Activated T-helper 2 cell treated with anti-CD3 and anti-CD28 coated beads, Interferon-gamma antibody, Interleukin-2, Interleukin-4, amounts not matched to agents 10 μg/mL and 5 μg/mL and 100 μg/mL, durations not matched to agents 14 hours and 24 hours and 36 hours (primary cell): ENCODE measurements around the gene MUC15. TPM values are rescaled to one million over a fixed set of nuclear protein-coding genes. Genes with fewer than 3 reads are reported as not detected.
"Not testable (repeated sequence)": the region's sequence is repeated elsewhere in the genome, so short reads cannot be mapped to it uniquely, and the experiment has no call there.

Source experiments
- DNase-seq: peaks from one replicate; pipeline ENCODE4 v3.0.0; 2021; ENCODE audit warnings: low spot score
- H3K27ac Mint-ChIP-seq: one replicate; pipeline ENCODE4 v1.8.0; 2021; ENCODE audit warnings: mixed read lengths
- H3K27me3 Mint-ChIP-seq: one replicate; pipeline ENCODE4 v1.8.0; 2021; ENCODE audit warnings: low read depth, mixed read lengths
- H3K36me3 Mint-ChIP-seq: one replicate; pipeline ENCODE4 v1.8.0; 2021; ENCODE audit warnings: low read depth, mixed read lengths
- H3K4me1 Mint-ChIP-seq: one replicate; pipeline ENCODE4 v1.8.0; 2021; ENCODE audit warnings: low read depth, mixed read lengths
- H3K4me3 Mint-ChIP-seq: one replicate; pipeline ENCODE4 v1.8.0; 2021; ENCODE audit warnings: low read depth, mild to moderate bottlenecking, moderate library complexity, mixed read lengths
- H3K9me3 Mint-ChIP-seq: one replicate; pipeline ENCODE4 v1.8.0; 2021; ENCODE audit warnings: mixed read lengths
- intact Hi-C: fragments of 100-400 bp; cut with micrococcal nuclease; formaldehyde crosslinking; loops from one replicate; pipeline ENCODE4 v1.15.1; 2023
- total RNA-seq: library from RNA; stranded (reverse); gene quantifications from 2 replicates; pipeline ENCODE4 v1.2.3, GENCODE V29; 2022

MUC15 gene
- total RNA-seq, 1 donor from 2014 or later, result not detected

DNA sequence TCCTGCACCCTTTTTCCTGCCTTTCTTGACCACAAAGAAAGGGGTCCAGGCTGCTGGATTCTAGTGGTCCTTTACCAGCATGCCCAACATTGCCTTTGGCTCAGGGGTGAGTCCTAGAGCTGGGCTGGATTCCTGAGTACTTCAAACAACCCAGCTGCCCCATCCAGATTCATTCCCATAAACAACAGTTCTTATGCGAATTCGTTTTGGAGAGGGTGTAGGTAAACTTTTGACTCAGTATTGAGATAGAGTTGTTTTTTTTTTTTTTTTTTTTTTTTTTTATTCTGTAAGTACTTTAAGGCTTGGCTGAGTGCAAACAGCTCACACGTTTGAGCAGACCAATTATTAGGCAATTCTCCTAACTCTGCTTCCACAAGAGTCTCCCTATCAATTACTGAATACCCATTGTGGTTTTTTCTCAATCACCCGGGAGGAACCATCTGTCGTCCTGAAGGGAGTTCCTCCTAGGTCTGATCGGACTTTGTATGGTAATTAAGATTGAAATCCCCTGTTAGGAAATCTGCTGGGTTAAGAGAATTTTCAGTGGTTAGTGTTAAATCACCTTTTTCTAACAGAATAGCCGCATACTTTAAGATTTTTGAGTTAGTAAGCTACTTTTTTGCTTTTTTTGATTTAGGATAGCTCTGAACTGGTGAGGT is 23.3 kb upstream of the MUC15 start:
- H3K4me3 Mint-ChIP-seq, intact Hi-C loops, DNase-seq, H3K27me3 Mint-ChIP-seq, H3K4me1 Mint-ChIP-seq, H3K36me3 Mint-ChIP-seq, H3K27ac Mint-ChIP-seq: not testable (repeated sequence)
- peaks cover 23% of the 10 kb centered on the region for H3K9me3 Mint-ChIP-seq

DNA sequence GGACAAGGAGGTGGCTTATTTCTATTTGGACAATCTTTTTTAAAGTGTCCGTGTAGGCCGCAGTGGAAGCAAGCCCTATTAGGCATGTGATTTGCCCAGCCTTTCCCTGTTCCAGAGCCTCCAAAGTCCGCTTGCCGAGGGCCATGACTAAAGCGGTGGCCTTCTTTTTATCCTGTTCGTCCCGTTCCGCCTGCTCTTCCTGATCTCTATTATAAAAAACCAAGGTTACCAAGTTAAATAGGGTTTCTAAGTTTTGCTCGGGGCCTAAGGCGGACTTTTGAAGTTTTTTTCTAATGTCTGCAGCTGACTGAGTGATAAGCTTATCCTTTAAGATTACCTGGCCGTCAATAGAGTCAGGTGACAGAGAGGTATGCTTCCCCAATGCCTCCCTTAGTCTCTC is 21.6 kb upstream of the MUC15 start:
- DNase-seq, result no peak
- H3K27ac Mint-ChIP-seq, result no peak overlapping the region
- no peaks in the 10 kb centered on the region for H3K36me3 Mint-ChIP-seq
- H3K4me1 Mint-ChIP-seq, result no peaks in the 10 kb centered on the region
- H3K27me3 Mint-ChIP-seq, result no peaks in the 10 kb centered on the region
- intact Hi-C loops, result no loop called here
- no peak overlapping the region for H3K4me3 Mint-ChIP-seq
- H3K9me3 Mint-ChIP-seq, result peaks cover 30% of the 10 kb centered on the region

DNA sequence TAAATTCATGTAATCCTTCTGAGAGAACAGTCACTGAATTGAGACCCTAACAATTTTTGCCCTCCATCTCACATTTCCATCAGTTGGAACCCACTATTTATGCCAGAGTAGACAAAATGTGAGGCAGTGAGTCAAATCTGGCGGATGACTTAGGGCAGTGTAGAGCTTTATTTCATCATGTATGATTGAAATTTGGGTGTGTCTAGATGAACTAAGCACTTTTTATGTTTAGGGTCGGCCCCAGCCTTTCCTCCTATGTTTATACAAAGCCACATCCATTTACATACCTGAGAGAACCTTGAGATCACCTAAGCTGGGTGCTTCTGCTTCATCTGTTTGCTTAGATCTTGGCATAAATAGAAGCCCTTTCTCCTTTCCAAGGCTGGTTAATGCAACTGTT is 15.0 kb upstream of the MUC15 start:
- H3K27ac Mint-ChIP-seq, result no peak overlapping the region
- H3K27me3 Mint-ChIP-seq, result no peaks in the 10 kb centered on the region
- H3K4me3 Mint-ChIP-seq, result no peak overlapping the region
- H3K9me3 Mint-ChIP-seq, result peaks cover 26% of the 10 kb centered on the region
- intact Hi-C loops, result no loop called here
- no peaks in the 10 kb centered on the region for H3K4me1 Mint-ChIP-seq
- H3K36me3 Mint-ChIP-seq, result no peaks in the 10 kb centered on the region
- DNase-seq, result no peak

DNA sequence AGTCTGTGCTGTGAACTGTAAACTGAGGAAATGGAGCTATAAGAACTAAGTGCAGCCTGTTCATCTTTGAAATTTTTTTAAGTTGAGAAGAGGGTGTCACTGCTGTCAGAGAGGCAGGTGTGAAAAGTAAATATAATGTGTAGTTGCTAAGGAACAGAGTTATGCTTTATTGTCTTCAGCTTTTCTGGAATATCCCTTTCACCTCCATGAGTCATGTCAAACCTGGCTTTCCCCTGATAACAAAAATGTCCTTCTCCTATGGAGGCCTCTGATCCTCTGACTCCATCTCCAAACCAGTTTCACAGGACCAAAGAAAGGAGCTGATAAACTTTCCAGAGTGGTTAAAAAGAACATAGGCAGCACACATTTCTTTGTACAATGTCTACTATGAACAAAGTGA is 12.8 kb upstream of the MUC15 start:
- no peak overlapping the region for H3K4me3 Mint-ChIP-seq
- no peaks in the 10 kb centered on the region for H3K27me3 Mint-ChIP-seq
- no peaks in the 10 kb centered on the region for H3K4me1 Mint-ChIP-seq
- H3K9me3 Mint-ChIP-seq, result peaks cover 14% of the 10 kb centered on the region
- no peak overlapping the region for H3K27ac Mint-ChIP-seq
- no peak for DNase-seq
- intact Hi-C loops, result no loop called here
- H3K36me3 Mint-ChIP-seq, result no peaks in the 10 kb centered on the region

DNA sequence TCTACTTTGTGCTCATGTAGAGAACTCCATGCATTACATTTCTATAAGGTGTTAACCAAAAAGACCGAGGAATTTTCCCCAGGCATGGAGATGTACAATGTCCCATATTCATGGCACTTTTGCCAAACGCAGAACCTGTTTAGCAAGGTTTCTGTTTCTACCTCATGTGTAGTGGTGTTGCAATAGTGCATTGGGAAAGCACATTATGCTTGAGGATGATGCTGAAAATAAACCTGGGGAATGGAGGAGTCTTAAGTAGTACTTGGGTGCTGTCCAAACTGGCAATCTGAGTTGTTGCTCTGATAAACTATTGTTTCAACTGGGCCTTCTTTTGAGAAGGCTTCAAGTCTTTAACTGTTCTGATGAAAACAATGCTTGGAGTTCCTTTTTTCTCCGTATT is 11.5 kb upstream of the MUC15 start:
- no peaks in the 10 kb centered on the region for H3K4me1 Mint-ChIP-seq
- no peaks in the 10 kb centered on the region for H3K36me3 Mint-ChIP-seq

DNA sequence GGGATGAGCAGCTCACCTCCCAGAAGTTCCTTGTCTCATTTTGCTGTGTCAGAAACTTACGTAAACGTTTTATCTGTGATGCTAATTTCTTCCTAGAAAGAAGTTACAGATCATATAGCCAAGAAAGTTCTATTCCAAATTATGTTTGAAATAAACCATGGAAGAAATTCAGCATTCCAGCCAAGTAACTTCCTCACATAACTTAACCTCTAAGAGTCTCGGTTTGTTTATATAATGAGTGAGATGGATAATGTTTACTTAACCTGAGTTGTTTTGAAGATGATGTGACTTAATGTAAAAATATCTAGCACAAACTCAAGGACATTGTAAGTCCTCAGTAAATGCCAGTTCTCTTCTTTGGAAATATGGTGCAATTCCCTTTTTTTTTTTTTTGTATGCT is 8.9 kb upstream of the MUC15 start:
- Mint-ChIP-seq H3K4me3 (no peak overlapping the region), H3K27me3 (no peaks in the 10 kb centered on the region), H3K27ac (no peak overlapping the region), H3K9me3 (peaks cover 4% of the 10 kb centered on the region), H3K4me1 (no peaks in the 10 kb centered on the region), H3K36me3 (no peaks in the 10 kb centered on the region)
- intact Hi-C loops, result no loop called here
- DNase-seq, result no peak

More for the DNA sequence above, 11.5 kb upstream of the MUC15 start:
- intact Hi-C loops, result no loop called here
- DNase-seq, result no peak
- Mint-ChIP-seq H3K27me3 (no peaks in the 10 kb centered on the region), H3K27ac (no peak overlapping the region), H3K9me3 (peaks cover 8% of the 10 kb centered on the region), H3K4me3 (no peak overlapping the region)

DNA sequence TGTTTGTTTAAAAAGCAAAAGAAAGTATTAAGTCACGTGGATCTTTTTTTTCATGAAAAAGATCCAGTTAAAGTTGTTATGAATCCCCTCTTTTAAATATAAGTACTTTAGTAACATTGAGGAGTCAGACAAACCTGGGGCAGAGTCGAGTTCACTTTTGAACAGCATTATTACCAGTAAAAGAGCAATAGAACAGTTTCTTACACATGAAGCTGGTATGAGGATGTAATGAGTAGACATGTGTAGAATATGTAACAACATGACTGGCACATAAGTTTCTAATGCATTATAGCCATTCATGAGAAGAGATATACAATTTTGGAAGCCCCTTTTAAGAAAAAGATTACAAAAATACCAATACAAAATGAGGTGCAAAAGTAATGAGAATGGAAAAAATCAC is 7.6 kb upstream of the MUC15 start:
- no peaks in the 10 kb centered on the region for H3K36me3 Mint-ChIP-seq
- intact Hi-C loops, result no loop called here

DNA sequence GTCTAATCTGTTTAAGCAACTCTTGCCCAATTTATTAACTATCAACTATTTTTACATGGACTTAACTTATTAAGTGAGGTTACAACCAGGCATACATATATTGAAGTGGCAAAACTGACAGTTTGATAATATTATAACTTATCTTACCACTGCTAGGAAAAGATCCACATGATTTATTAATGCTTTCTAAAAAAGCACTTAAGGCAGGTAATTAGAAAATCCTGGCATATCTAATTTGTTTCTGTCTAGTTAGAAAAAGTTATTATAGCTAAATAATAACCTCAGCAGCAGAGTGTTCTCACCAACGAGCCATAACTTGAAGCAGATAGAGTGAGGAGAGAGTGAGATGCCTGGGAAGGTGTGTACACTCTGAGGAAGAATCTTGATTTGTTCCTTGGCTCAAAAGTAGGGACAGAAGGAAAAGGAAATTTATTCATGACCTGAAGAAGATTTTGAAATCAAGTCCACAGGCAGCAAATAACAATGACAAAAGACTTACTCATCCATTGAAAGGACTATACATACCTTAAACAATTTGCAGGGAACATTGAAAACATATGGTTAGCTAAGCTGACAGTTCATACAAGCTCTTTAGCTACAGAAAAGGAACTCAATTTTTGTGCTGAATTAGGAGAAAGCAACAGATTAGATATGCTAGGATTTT is 7.1 kb upstream of the MUC15 start:
- no peaks in the 10 kb centered on the region for H3K27me3 Mint-ChIP-seq
- no peak for DNase-seq
- no peaks in the 10 kb centered on the region for H3K4me1 Mint-ChIP-seq
- no peak overlapping the region for H3K4me3 Mint-ChIP-seq
- H3K36me3 Mint-ChIP-seq, result no peaks in the 10 kb centered on the region
- peaks cover 4% of the 10 kb centered on the region for H3K9me3 Mint-ChIP-seq
- H3K27ac Mint-ChIP-seq, result no peak overlapping the region
- intact Hi-C loops, result no loop called here

More for the DNA sequence above, 7.6 kb upstream of the MUC15 start:
- Mint-ChIP-seq H3K4me1 (no peaks in the 10 kb centered on the region), H3K27me3 (no peaks in the 10 kb centered on the region), H3K4me3 (no peak overlapping the region), H3K27ac (no peak overlapping the region), H3K9me3 (peaks cover 4% of the 10 kb centered on the region)
- no peak for DNase-seq

DNA sequence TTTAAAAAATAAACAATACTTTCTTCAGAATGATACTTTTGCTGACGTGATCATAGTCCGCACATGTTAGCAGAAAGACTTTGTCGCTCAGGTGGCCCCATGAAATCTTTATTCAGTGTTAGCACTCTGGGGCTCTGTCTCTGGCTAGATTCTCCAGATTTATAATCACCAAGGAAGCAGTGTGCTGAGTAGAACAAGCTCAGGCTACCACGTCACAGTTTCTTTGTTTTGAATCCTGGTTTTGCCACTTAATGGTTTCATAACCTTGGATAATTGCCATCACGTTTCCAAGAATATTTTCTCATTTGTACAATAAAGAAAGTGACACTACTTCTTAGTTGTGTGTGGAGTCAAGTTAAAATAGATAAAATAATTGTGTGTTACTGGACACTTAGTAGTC is 3.9 kb upstream of the MUC15 start:
- H3K27me3 Mint-ChIP-seq, result no peaks in the 10 kb centered on the region
- H3K9me3 Mint-ChIP-seq, result peaks cover 4% of the 10 kb centered on the region
- no peaks in the 10 kb centered on the region for H3K4me1 Mint-ChIP-seq
- H3K27ac Mint-ChIP-seq, result no peak overlapping the region
- no peak overlapping the region for H3K4me3 Mint-ChIP-seq
- no peaks in the 10 kb centered on the region for H3K36me3 Mint-ChIP-seq
- DNase-seq, result no peak
- intact Hi-C loops, result no loop called here

DNA sequence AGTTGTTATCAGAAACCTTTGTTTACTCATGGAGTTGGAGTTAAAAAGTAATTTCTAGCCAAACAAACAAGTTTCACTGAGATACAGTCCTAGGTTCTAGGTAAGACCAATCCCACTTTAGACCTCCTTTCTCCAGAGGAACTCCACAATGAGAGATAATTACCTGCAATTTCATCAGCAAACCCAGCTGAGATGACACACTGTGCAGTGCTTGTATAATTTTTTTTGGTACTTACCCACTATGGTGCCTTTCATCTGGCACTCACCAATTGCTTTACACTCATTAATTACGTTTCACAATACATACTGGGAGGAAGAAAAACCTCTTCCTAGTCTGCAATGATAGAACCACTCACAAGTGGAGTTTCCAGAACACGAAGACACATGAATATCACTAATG is 1.8 kb upstream of the MUC15 start:
- Mint-ChIP-seq H3K4me1 (no peaks in the 10 kb centered on the region), H3K27ac (no peak overlapping the region), H3K9me3 (peaks cover 4% of the 10 kb centered on the region), H3K27me3 (no peaks in the 10 kb centered on the region), H3K4me3 (no peak overlapping the region), H3K36me3 (no peaks in the 10 kb centered on the region)
- DNase-seq, result no peak
- intact Hi-C loops, result no loop called here

DNA sequence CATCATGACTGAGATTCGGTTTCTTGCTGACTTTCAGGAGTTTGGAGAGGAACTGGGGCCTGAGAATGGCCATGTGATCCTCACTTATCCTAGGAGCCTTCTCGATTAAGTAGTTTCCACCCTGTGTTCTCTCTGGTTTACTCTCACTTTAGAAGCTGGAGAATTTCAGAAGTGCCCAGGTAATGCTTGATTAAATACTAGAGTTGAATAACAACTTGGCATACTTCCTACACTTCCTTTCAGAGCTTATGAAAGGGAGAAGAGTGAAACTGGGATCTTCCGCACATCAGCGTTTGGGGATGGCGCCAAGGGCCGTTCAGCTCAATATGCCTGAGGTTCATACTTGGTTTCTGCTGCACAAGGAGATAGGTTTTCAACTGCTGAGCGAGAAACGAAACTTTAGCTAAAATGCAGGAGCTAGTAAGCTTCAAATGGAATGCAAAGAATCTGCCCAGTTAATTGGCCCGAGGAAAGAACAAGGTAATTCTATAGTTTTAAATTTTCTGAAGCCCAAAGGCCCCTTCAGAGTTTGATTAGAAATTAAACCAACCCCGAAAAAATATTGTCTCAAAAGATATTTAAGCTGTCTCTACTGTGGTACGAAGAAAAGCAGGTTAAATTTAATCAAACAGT is 823 bp upstream of the MUC15 start:
- no peak for DNase-seq
- H3K27ac Mint-ChIP-seq, result no peak overlapping the region
- no peaks in the 10 kb centered on the region for H3K27me3 Mint-ChIP-seq
- H3K4me3 Mint-ChIP-seq, result no peak overlapping the region
- H3K36me3 Mint-ChIP-seq, result no peaks in the 10 kb centered on the region
- intact Hi-C loops, result no loop called here
- peaks cover 6% of the 10 kb centered on the region for H3K9me3 Mint-ChIP-seq
- no peaks in the 10 kb centered on the region for H3K4me1 Mint-ChIP-seq

DNA sequence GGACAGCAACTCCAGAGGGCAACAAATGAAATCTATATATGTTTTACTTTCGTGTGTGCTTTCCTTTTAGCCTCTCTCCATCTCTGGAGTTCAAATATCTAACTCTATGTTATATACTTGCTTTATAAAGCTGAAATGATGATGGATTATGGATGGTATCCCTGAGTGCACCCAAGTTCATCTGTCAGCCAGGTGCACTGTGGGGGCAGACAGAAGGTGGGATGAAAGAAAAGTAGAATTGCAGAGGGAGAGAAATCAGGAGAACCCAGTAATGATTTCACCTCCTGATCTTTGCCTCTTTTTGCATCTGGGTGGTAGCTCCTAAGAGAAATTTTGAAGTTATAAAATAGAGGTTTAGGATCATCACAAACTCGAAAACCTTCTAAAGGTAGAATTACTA is 2.4 kb downstream of the MUC15 start:
- Mint-ChIP-seq H3K9me3 (peaks cover 9% of the 10 kb centered on the region), H3K4me3 (no peak overlapping the region), H3K36me3 (no peaks in the 10 kb centered on the region), H3K4me1 (no peaks in the 10 kb centered on the region), H3K27ac (no peak overlapping the region), H3K27me3 (no peaks in the 10 kb centered on the region)
- no peak for DNase-seq
- intact Hi-C loops, result no loop called here

DNA sequence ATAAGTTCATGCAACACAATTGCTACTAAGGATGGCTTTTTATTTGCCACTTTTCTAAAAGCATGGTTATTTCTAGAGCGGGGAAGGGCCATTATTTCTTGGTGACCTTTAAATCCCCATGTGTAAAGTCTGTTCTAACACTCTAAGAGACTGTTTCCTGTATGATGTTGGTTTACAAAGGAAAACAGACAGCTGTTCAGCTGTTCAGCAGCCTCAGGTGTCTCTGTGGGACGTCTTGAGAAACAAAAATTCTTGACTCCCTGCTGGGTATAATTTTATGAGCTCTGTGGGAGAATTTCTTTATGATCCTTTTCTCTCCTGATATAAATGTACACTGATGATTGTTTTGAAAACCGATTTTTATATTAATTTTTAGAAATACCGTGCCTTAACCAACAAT is 13.9 kb downstream of the MUC15 start:
- Mint-ChIP-seq H3K9me3 (peaks cover 8% of the 10 kb centered on the region), H3K27me3 (no peaks in the 10 kb centered on the region), H3K36me3 (no peaks in the 10 kb centered on the region), H3K4me3 (no peak overlapping the region), H3K4me1 (no peaks in the 10 kb centered on the region), H3K27ac (no peak overlapping the region)
- no peak for DNase-seq
- intact Hi-C loops, result no loop called here
